T-helper 1 cell treated with Interleukin-12 subunit alpha and Interleukin-12 subunit beta and Interleukin-4 antibody, amounts not matched to agents 30 μg/mL and 1 μg/mL, for 36 hours (primary cell): ENCODE measurements around the gene ZNF318.

ENCODE experiments used
- H3K27ac Mint-ChIP-seq: one replicate; pipeline ENCODE4 v1.8.0; 2021; ENCODE audit warnings: mild to moderate bottlenecking, mixed read lengths
- H3K27me3 Mint-ChIP-seq: one replicate; pipeline ENCODE4 v1.8.0; 2021; ENCODE audit warnings: low read depth, mixed read lengths
- H3K36me3 Mint-ChIP-seq: one replicate; pipeline ENCODE4 v1.8.0; 2021; ENCODE audit warnings: low read depth, mixed read lengths
- H3K4me1 Mint-ChIP-seq: one replicate; pipeline ENCODE4 v1.8.0; 2021; ENCODE audit warnings: low read depth, mixed read lengths
- H3K4me3 Mint-ChIP-seq: one replicate; pipeline ENCODE4 v1.8.0; 2021; ENCODE audit warnings: mild to moderate bottlenecking, moderate library complexity, mixed read lengths
- H3K9me3 Mint-ChIP-seq: one replicate; pipeline ENCODE4 v1.8.0; 2021; ENCODE audit warnings: mixed read lengths

The ZNF318 gene

DNA sequence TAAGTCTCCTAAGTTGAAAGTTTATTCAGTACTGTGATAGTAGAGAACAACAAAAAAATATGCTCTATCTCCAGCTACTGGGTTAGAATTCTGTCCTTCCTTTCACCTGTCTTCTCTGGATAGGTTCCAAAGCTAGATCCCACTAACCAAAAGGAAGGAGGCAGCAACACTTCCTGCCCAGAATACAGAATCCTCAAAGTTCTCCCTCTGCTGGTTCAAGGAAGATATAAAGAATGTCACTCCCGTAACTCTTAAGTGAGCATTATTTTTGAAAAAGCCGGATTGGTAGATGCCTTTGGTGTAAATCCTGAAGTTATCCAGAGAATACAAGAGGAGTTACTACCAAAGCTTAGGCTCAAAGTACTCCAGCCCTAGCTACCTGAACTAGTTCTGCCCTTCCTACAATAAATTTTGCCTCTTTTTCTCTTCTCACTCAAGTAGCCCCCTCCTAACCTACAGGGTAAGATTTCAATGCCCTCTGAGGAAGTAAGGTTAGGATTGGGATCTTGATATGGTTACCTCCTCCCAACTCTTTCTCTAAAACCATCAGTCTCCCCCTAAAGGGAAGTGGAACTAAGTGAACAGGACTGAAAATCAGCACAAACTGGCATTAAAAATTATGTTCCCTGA, 34.9 kb downstream of the ZNF318 start:
- Mint-ChIP-seq H3K27me3 (peaks cover 5% of the 10 kb centered on the region), H3K36me3 (peaks cover 11% of the 10 kb centered on the region), H3K4me1 (peaks cover 13% of the 10 kb centered on the region), H3K27ac (no peak overlapping the region), H3K9me3 (no peaks in the 10 kb centered on the region), H3K4me3 (no peak overlapping the region)

DNA sequence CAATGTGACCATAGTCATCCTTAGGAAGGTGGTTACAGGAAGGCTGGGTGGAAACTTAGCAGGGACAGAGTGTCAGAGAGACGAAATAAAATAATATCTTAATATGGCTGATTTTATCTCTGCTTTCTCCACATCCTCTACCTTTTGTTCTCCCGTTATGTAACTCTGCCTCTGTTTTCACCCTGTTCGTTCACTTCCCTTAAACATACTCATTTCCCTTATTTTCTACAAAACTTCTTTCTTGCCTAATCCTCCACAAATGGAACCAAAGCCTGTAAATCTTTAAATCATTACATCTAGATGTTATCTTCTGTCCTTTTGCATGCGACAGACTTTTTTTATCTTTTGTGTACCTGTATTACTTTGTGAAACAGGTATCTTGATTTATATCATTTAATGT, 37.6 kb downstream of the ZNF318 start:
- H3K4me1 Mint-ChIP-seq, result peaks cover 10% of the 10 kb centered on the region
- H3K27me3 Mint-ChIP-seq, result peaks cover 10% of the 10 kb centered on the region
- no peak overlapping the region for H3K4me3 Mint-ChIP-seq
- H3K9me3 Mint-ChIP-seq, result no peaks in the 10 kb centered on the region
- H3K36me3 Mint-ChIP-seq, result peaks cover 3% of the 10 kb centered on the region
- H3K27ac Mint-ChIP-seq, result no peak overlapping the region

DNA sequence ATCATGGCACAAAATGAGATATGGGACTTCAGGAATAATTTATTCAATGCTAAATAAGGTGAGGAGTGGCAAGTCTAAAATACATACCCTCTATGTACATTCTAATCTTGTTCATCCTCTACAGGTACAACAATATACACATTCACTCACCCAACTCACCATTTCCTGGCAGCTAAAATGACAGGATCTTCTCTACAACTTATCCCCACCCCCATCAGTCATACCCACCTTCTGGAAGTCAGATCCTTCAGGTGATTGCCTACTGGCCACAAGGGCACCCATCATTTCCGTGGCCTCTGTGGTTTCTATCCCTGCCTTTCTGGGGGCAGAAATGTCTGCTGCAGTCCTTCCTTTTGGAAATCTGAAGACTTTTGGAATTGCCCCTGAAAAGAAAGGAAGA, 38.0 kb downstream of the ZNF318 start:
- Mint-ChIP-seq H3K36me3 (peaks cover 3% of the 10 kb centered on the region), H3K4me1 (peaks cover 10% of the 10 kb centered on the region), H3K27ac (no peak overlapping the region), H3K9me3 (no peaks in the 10 kb centered on the region), H3K4me3 (no peak overlapping the region), H3K27me3 (peaks cover 10% of the 10 kb centered on the region)

- H3K27me3 Mint-ChIP-seq, result peaks cover 10% of the 10 kb centered on the region
- no peaks in the 10 kb centered on the region for H3K9me3 Mint-ChIP-seq
- peaks cover 10% of the 10 kb centered on the region for H3K4me1 Mint-ChIP-seq
- H3K27ac Mint-ChIP-seq, result no peak overlapping the region
- H3K36me3 Mint-ChIP-seq, result no peaks in the 10 kb centered on the region
- no peak overlapping the region for H3K4me3 Mint-ChIP-seq
Measured at GRCh38 chr6:43328528-43328927, 40.9 kb downstream of the ZNF318 start.

GRCh38 chr6:43325876-43326275, 43.6 kb downstream of the ZNF318 start:
- H3K4me1 Mint-ChIP-seq, result no peaks in the 10 kb centered on the region
- peaks cover 4% of the 10 kb centered on the region for H3K27me3 Mint-ChIP-seq
- no peaks in the 10 kb centered on the region for H3K36me3 Mint-ChIP-seq
- no peak overlapping the region for H3K27ac Mint-ChIP-seq
- no peak overlapping the region for H3K4me3 Mint-ChIP-seq
- no peaks in the 10 kb centered on the region for H3K9me3 Mint-ChIP-seq

DNA sequence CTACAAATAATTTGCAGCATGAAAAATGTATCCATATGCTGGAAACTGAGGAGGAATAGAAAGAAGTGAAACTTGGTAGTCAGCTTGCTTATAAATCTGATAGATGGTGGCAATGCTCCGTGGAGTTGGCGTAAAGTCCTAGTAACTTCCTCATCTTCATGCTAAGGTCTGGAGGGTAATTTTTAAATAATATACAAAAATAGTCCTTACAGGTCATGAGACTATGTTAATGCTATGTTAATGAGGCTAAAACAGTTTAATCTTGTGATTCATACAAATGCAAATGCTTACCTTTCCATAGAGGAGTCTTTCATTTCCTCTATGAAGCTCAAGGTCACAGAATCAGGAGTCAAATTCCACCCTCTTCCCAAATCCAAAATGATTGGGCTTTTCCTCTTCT, 51.4 kb downstream of the ZNF318 start:
- Mint-ChIP-seq H3K4me3 (no peak overlapping the region), H3K36me3 (no peaks in the 10 kb centered on the region), H3K27me3 (peaks cover 15% of the 10 kb centered on the region), H3K9me3 (no peaks in the 10 kb centered on the region), H3K4me1 (no peaks in the 10 kb centered on the region), H3K27ac (no peak overlapping the region)

GRCh38 chr6:43313813-43314212, 55.6 kb downstream of the ZNF318 start:
- Mint-ChIP-seq H3K4me3 (no peak overlapping the region), H3K27ac (no peak overlapping the region), H3K36me3 (no peaks in the 10 kb centered on the region), H3K9me3 (no peaks in the 10 kb centered on the region), H3K4me1 (no peaks in the 10 kb centered on the region), H3K27me3 (peaks cover 26% of the 10 kb centered on the region)

DNA sequence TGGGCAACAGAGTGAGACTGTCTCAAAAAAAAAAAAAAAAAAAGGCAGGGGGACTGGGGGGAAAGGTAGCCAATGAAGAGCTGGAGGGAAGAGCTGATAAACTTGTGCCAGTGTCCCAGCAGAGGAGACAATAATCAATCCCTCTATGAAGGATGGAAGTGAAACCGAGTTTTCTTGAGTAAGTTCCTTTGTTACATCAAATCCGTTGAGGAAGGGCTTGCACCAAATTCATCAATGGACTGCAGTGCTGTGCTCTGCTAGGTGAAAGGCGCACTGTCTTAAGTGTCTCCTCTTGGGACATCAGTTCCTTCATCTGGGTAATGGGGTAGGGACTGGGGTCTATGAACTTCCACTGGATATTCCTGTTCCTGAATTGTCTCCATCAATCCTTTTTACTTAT, 57.8 kb downstream of the ZNF318 start:
- H3K4me3 Mint-ChIP-seq, result no peak overlapping the region
- no peak overlapping the region for H3K27ac Mint-ChIP-seq
- H3K4me1 Mint-ChIP-seq, result peaks cover 5% of the 10 kb centered on the region
- no peaks in the 10 kb centered on the region for H3K36me3 Mint-ChIP-seq
- H3K27me3 Mint-ChIP-seq, result peaks cover 29% of the 10 kb centered on the region
- no peaks in the 10 kb centered on the region for H3K9me3 Mint-ChIP-seq

DNA sequence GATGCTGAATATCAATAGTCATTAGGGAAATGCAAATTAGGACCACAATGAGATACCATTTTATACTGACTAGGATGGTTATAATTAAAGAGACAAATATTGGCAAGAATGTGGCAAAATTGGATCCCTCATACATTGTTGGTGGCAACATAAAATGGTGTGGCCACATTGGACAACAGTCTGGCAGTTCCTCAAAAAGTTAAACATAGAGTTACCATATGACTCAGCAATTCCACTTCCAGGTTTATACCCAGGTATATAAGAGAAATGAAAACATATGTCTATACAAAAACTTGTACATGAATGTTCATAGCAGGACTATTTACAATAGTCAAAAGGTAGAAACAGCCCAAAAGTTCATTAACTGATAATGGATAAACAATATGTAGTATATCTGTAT, 58.8 kb downstream of the ZNF318 start:
- peaks cover 5% of the 10 kb centered on the region for H3K4me1 Mint-ChIP-seq
- H3K4me3 Mint-ChIP-seq, result no peak overlapping the region
- peaks cover 29% of the 10 kb centered on the region for H3K27me3 Mint-ChIP-seq
- H3K9me3 Mint-ChIP-seq, result no peaks in the 10 kb centered on the region
- no peak overlapping the region for H3K27ac Mint-ChIP-seq
- H3K36me3 Mint-ChIP-seq, result no peaks in the 10 kb centered on the region

DNA sequence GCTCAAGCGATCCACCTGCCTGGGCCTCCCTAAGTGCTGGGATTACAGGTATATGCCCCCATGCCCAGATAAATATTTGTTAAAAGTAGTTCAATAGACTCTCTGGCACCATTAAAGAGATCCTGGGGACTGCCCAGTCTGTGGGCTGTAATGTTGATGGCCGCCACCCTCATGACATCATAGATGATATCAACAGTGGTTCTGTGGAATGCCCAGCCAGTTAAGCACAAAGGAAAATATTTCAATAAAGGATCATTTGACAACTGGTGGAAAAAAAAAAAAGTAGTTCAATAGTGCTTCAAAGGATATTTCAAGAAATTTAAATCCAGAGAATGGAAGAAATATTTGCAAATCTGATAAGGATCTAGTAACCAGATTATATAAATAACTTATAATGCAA, 59.3 kb downstream of the ZNF318 start:
- Mint-ChIP-seq H3K4me3 (no peak overlapping the region), H3K27me3 (peaks cover 26% of the 10 kb centered on the region), H3K27ac (no peak overlapping the region), H3K4me1 (peaks cover 5% of the 10 kb centered on the region), H3K36me3 (no peaks in the 10 kb centered on the region), H3K9me3 (no peaks in the 10 kb centered on the region)

- peaks cover 5% of the 10 kb centered on the region for H3K4me1 Mint-ChIP-seq
- H3K27me3 Mint-ChIP-seq, result peaks cover 22% of the 10 kb centered on the region
- no peaks in the 10 kb centered on the region for H3K36me3 Mint-ChIP-seq
- H3K9me3 Mint-ChIP-seq, result no peaks in the 10 kb centered on the region
- no peak overlapping the region for H3K27ac Mint-ChIP-seq
- H3K4me3 Mint-ChIP-seq, result peak overlapping the region; percentile 74
Measured at GRCh38 chr6:43308990-43309477, 60.4 kb downstream of the ZNF318 start.

GRCh38 chr6:43308101-43308989, 61.1 kb downstream of the ZNF318 start, which contains the start of gene CRIP3:
CRIP3 (minus strand) TSS chr6:43308826; CDS start chr6:43308792, 34 bp downstream.
- Mint-ChIP-seq H3K27me3 (peaks cover 21% of the 10 kb centered on the region), H3K4me1 (peaks cover 5% of the 10 kb centered on the region), H3K36me3 (no peaks in the 10 kb centered on the region), H3K4me3 (peak within 1 kb of the TSS; percentile 74), H3K27ac (no peak within 1 kb of the TSS), H3K9me3 (no peaks in the 10 kb centered on the region)

DNA sequence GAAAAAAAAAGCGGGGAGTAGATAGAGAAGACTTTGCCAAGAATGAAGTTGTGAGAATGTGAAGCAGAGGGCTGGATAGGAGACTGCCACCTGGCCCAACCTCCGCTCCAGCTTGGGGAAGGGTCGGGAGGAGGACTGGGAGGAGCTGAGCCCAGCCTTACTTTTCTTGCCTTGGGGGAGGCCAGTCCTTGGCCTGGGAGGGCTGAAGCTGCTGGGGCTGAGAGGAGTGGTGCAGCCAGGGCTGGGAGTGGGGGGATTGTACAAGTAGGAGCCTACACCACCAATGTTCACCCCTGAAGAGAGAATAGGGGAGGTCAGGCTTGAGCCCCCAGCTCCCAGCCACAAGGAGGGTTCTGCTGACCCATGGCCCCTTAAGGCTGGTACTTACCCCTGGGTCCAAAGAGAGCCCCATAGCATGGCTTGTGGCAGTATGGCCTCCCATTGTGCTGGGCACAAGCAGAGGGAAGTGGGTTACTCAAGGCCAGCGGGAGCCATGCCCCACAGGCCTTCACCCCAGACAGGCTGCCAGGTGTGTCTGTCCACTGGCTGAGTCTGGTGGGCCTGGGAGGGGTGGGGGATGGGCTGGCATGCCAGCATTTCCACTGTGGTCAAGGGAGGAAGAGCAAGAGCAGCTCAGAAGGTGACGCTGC, 61.9 kb downstream of the ZNF318 start:
- Mint-ChIP-seq H3K27me3 (peaks cover 21% of the 10 kb centered on the region), H3K4me3 (peak overlapping the region; percentile 8), H3K36me3 (no peaks in the 10 kb centered on the region), H3K27ac (no peak overlapping the region), H3K9me3 (no peaks in the 10 kb centered on the region), H3K4me1 (peaks cover 5% of the 10 kb centered on the region)

DNA sequence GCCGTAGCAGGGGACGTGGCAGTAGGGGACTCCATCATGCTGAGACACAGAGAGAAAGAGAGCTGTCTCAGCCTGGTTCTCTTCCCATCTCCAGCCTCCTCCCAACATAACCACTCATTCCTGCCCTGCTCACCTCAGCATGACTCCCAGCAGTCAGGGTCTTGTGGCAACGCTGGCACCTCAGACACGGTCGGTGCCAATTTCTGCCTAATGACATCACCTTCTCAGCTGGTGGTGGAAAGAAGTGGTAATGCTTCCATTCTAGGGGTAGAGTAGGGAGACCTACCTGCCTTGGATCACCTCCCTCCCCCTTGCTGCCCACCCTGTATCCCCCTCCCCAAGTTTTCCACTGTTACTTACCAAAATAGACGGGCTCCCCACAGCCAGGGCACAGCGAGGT, 63.4 kb downstream of the ZNF318 start:
- Mint-ChIP-seq H3K36me3 (no peaks in the 10 kb centered on the region), H3K9me3 (no peaks in the 10 kb centered on the region), H3K4me3 (no peak overlapping the region), H3K27ac (no peak overlapping the region), H3K4me1 (peaks cover 5% of the 10 kb centered on the region), H3K27me3 (peaks cover 16% of the 10 kb centered on the region)
